Measurements from ENCODE around the gene ZDHHC19.

Gene ZDHHC19

GRCh38 chr3:196193736-196194541 lies 17.3 kb downstream of the ZDHHC19 start:
- no peak for TF ChIP-seq CTCF (IDR thresholded peaks at IDR 0.05; ENCODE audit: extremely low read depth, insufficient read depth, missing control alignments)
- in situ Hi-C loops (cut with MboI; ENCODE audit: low pct_unique_long_range_greater_than_20kb, low sequenced_read_pairs, unreplicated experiment), result loop anchor here (10.0 kb wide), 1 partner anchor 119 kb away; no protein-coding TSS in a partner anchor

GRCh38 chr3:196193133-196193735 lies 18.0 kb downstream of the ZDHHC19 start:
- no peak for TF ChIP-seq CTCF (IDR thresholded peaks at IDR 0.05; ENCODE audit: extremely low read depth, insufficient read depth, missing control alignments)
- in situ Hi-C loops (cut with MboI; ENCODE audit: low pct_unique_long_range_greater_than_20kb, low sequenced_read_pairs, unreplicated experiment), result loop anchor here (10.0 kb wide), 1 partner anchor 118 kb away; no protein-coding TSS in a partner anchor
- peak; percentile 22 for DNase-seq (ENCODE audit: low spot score)

More at GRCh38 chr3:196193736-196194541, 17.3 kb downstream of the ZDHHC19 start:
- DNase-seq (ENCODE audit: low spot score), result no peak

- DNase-seq (ENCODE audit: low spot score), result no peak
- in situ Hi-C loops (cut with MboI; ENCODE audit: low pct_unique_long_range_greater_than_20kb, low sequenced_read_pairs, unreplicated experiment), result loop anchor here (10.0 kb wide), 1 partner anchor 118 kb away; no protein-coding TSS in a partner anchor
- no peak for TF ChIP-seq CTCF (IDR thresholded peaks at IDR 0.05; ENCODE audit: extremely low read depth, insufficient read depth, missing control alignments)
Measured at GRCh38 chr3:196192524-196193051, 18.6 kb downstream of the ZDHHC19 start.

GRCh38 chr3:196192036-196192523 lies 19.1 kb downstream of the ZDHHC19 start:
- in situ Hi-C loops (cut with MboI; ENCODE audit: low pct_unique_long_range_greater_than_20kb, low sequenced_read_pairs, unreplicated experiment), result loop anchor here (10.0 kb wide), 1 partner anchor 117 kb away; no protein-coding TSS in a partner anchor
- peak; percentile 54 for DNase-seq (ENCODE audit: low spot score)
- TF ChIP-seq CTCF (IDR thresholded peaks at IDR 0.05; ENCODE audit: extremely low read depth, insufficient read depth, missing control alignments), result peak; percentile 40

- in situ Hi-C loops (cut with MboI; ENCODE audit: low pct_unique_long_range_greater_than_20kb, low sequenced_read_pairs, unreplicated experiment), result loop anchor here (10.0 kb wide), 1 partner anchor 115 kb away; no protein-coding TSS in a partner anchor
- DNase-seq (ENCODE audit: low spot score), result no peak
- TF ChIP-seq CTCF (IDR thresholded peaks at IDR 0.05; ENCODE audit: extremely low read depth, insufficient read depth, missing control alignments), result no peak
Measured at GRCh38 chr3:196189566-196190347, 21.4 kb downstream of the ZDHHC19 start.
